Fibroblast of the aortic adventitia (primary cell): ENCODE results near the gene PNPLA5. TPM values are rescaled to one million over a fixed set of nuclear protein-coding genes. Genes with fewer than 3 reads are reported as not detected.
"Not testable (repeated sequence)": the region's sequence is repeated elsewhere in the genome, so short reads cannot be mapped to it uniquely, and the experiment has no call there.

Source experiments
- DNase-seq: peaks from one replicate; pipeline ENCODE4 v3.0.0-alpha.2; 2010; ENCODE audit warnings: low read depth
- H3K4me3 ChIP-seq: 2 replicates; pipeline ENCODE4 v1.5.1; 2011; ENCODE audit warnings: low read depth, mild to moderate bottlenecking, control low read depth, low read length, moderate library complexity
- CTCF ChIP-seq: IDR thresholded peaks from 2 replicates; pipeline ENCODE4 v1.5.1; 2011; ENCODE audit warnings: mild to moderate bottlenecking, low read length, control low read depth, inconsistent platforms; ENCODE audit not compliant: insufficient read depth
- total RNA-seq: library from RNA; depleted of rRNA; stranded (reverse); fragments of >200 nt; gene quantifications from 2 replicates; pipeline ENCODE4 v1.2.3, GENCODE V29; 2012; ENCODE audit warnings: low replicate concordance

The PNPLA5 gene
- total RNA-seq, 1 donor = not detected

DNA sequence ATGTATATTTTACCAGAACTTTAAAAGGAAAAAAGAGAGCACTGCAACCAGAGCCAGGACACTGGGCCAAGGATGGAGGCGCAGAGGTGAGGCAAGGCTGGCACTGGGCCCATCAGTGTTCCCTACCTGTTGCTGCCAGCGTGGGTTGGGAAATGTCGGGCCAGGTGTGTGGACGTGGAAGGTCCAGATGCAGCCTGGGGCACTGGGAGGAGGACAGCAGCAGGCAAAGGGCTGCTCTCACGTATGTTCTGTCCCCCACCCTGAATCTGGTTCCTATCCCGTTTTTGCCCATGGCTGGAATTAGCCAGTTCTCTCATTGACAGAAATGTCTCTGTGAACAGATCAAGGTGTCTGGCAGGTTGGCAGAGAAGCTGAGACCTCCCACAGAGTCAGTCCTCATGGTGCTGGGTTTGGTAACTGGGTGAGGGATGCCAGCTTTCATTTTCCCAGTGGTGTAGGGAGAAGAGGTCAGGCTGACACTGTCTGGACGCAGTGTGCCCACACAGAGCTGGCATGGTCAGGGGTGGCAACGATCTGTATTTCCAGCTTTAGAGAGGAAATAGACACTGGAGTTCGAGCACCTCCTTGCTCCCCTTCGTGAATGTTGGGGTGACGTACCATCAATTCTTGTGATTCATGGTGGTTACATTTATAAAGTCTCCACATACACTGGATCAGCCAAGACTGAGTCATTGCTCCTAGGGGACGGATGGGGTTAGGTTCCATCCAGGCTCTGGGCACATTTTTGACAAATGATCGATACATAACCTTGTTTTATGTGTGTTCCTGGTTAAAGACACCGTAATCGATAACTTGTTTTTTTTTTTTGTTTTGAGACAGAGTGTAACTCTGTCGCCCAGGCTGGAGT is 27.5 kb upstream of the PNPLA5 start:
- peak; percentile 33 for DNase-seq
- TF ChIP-seq CTCF = no peak
- H3K4me3 ChIP-seq = no peak overlapping the region

- no peak for DNase-seq
- H3K4me3 ChIP-seq = no peak overlapping the region
- no peak for TF ChIP-seq CTCF
Measured at GRCh38 chr22:43917521-43917920, 25.7 kb upstream of the PNPLA5 start.

GRCh38 chr22:43911351-43911750 is 19.5 kb upstream of the PNPLA5 start:
- DNase-seq = no peak
- no peak for TF ChIP-seq CTCF
- no peak overlapping the region for H3K4me3 ChIP-seq

GRCh38 chr22:43910178-43910695 is 18.4 kb upstream of the PNPLA5 start:
- no peak for DNase-seq
- no peak overlapping the region for H3K4me3 ChIP-seq
- no peak for TF ChIP-seq CTCF

DNA sequence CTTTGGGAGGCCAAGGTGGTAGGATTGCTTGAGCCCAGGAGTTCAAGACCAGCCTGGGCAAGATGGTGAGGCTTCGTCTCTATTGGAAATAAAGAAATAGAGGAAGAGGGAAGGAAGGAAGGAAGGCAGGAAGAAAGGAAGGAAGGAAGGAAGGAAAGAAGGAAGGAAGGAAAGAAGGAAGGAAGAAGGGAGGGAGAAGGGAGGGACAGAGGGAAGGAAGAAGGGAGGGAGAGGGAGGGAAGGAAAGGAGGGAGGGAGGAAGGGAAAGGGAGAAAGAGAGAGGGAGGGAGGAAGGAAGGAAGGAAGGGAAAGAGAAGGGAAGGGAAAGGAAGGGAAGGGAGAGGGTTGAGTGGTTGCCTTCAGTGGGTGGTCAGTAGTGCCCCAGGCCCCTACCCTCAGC is 17.9 kb upstream of the PNPLA5 start:
- no peak overlapping the region for H3K4me3 ChIP-seq
- TF ChIP-seq CTCF = no peak
- DNase-seq = no peak

- DNase-seq = no peak
- H3K4me3 ChIP-seq = no peak overlapping the region
- no peak for TF ChIP-seq CTCF
Measured at GRCh38 chr22:43905681-43906080, 13.9 kb upstream of the PNPLA5 start.

DNA sequence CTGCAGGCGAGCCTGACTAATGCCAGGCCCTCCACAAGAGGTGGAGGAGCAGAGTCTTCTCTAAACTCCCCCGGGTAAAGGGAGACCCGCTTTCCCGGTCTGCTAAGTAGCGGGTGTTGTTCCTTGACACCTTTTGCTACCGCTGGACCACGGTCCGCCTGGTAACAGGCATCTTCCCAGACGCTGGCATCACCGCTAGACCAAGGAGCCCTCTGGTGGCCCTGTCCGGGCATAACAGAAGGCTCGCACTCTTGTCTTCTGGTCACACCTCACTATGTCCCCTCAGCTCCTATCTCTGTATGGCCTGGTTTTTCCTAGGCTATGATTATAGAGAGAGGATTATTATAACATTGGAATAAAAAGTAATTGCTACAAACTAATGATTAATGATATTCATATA is 12.6 kb upstream of the PNPLA5 start:
- not testable (repeated sequence) for H3K4me3 ChIP-seq, DNase-seq
- peak; percentile 21 for TF ChIP-seq CTCF

- not testable (repeated sequence) for H3K4me3 ChIP-seq, DNase-seq
Measured at GRCh38 chr22:43903033-43903432, 11.2 kb upstream of the PNPLA5 start.
